T-helper 1 cell (primary cell): ENCODE measurements around the gene DDIAS.
"Not testable (repeated sequence)": the region's sequence is repeated elsewhere in the genome, so short reads cannot be mapped to it uniquely, and the experiment has no call there.

Source experiments
- DNase-seq, 5 donors: peaks; one replicate each; pipeline ENCODE4 v3.0.0-alpha.2; 2012 to 2020
- total RNA-seq, 4 donors: gene quantifications; one replicate each; lab custom pipeline; 2026; lab: John Stamatoyannopoulos, UW

The DDIAS gene, protein sequence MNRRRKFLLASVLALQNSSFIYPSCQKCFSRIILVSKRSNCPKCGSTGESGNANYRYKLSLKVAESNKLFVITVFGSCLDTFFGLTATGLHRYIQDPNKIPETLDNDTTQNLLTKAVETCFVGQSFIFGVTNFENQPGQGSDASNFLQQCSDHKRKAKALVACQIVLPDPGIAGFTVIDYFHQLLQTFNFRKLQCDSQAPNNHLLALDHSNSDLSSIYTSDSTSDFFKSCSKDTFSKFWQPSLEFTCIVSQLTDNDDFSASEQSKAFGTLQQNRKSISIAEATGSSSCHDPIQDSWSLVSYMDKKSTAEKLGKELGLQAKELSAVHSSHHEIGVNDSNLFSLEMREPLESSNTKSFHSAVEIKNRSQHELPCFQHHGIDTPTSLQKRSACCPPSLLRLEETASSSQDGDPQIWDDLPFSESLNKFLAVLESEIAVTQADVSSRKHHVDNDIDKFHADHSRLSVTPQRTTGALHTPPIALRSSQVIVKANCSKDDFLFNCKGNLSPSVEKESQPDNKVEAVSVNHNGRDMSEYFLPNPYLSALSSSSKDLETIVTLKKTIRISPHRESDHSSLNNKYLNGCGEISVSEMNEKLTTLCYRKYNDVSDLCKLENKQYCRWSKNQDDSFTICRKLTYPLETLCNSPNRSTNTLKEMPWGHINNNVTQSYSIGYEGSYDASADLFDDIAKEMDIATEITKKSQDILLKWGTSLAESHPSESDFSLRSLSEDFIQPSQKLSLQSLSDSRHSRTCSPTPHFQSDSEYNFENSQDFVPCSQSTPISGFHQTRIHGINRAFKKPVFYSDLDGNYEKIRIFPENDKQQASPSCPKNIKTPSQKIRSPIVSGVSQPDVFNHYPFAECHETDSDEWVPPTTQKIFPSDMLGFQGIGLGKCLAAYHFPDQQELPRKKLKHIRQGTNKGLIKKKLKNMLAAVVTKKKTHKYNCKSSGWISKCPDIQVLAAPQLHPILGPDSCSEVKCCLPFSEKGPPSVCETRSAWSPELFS
- 0.27 to 2.0 (median 1.2) reads per million in 4 donors for total RNA-seq

DNA sequence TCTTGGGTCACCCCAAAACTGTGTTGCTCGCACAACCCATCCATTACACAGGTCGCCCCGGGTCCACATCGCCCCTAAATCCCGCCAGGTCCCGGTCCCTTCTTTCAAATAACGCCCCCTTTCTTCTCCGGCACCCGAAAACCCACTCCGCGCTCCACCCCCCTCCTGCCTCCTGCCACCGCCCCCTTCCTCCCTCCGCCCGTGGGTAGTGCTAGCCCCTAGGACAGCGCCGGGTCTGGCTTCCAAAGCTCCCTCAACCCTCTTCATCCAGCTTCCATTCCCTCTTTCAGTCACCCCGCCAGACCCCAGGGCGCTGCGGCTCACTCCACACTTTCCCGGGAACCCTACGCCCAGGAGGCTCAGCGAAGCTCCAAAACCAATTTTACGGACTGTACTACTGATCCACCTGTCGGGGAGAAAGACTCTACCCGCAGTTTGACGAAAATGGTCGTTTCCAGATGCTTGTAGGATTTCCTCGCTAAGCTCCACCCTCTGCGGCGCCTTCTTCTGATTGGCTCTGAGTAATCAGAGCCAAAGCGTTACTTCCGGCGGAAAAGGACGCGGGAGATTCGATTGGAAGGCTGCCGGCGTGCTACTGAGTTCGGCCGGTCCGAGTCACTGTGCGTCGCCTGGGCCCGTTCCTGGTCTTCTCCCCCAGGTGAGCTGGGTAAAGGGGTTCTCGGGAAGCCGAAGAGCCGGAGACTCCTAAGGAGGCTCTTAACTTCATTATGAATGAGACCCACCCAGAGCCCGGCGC lies at the start of gene DDIAS:
DDIAS (plus strand) TSS at position 572 of the 757 bp plus-strand sequence. CDS start 13,003 bp downstream, outside the sequence.
- peak; percentile 85 to 97 (median 92) for DNase-seq

DNA sequence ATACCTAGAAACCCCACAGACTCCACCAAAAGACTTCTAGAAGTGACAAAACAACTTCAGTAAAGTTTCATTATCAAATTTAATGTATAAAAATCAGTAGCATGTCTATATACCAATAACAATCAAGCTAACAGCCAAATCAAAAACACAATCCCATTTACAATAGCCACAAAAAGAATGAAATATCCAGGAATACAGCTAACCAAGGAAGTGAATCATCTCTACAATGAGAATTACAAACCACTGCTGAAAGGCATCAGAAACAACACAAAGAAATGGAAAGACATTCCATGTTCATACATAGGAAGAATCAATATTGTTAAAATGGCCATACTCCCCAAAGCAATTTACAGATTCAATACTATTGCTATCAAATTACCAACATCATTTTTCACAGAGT lies 47.3 kb upstream of the DDIAS start:
- no peak for DNase-seq

DNA sequence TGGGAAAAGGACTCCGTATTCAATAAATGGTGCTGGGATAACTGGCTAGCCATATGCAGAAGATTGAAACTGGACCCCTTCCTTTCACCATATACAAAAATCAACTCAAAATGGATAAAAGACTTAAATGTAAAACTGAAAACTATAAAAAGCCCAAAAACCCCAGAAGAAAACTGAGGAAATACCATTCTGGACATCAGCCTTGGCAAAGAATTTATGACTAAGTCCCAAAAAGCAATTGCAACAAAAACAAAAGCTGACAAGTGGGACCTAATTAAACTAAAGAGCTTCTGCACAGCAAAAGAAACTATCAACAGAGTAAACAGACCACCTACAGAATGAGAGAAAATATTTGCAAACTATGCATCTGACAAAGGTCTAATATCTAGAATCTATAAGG lies 46.6 kb upstream of the DDIAS start:
- DNase-seq, result not testable (repeated sequence)

DNA sequence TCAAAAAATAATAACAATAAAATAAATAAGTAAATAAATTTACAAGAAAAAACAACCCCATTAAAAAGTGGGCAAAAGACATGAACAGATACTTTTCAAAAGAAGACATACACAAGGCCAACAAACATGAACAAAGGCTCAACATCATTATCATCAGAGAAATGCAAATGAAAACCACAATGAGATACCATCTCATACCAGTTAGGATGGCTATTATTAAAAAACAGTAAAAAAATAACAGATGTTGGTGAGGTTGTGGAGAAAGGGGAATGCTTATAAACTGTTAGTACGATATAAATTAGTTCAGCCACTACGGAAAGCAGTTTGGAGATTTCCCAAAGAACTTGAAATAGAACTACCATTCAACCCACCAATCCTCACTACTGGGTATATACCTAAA lies 45.9 kb upstream of the DDIAS start:
- DNase-seq, result no peak

DNA sequence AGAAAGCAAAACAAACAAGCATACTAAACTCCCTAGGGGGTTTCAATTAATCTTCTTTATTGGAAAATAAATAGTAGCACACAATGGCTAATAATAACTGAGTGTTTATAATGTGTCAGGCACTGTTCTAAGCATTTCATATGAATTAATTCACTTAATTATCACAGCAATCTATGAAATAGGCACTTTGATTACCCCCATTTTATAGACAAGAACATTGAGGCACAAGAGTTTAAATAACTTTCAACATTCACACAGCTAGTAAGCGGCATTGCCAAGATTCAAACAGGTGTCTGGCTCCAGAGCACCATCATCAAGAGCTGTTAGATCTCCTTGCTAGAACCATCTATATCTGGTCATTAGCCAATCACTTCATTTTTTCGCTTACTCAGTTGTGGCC lies 44.4 kb upstream of the DDIAS start:
- no peak for DNase-seq

DNA sequence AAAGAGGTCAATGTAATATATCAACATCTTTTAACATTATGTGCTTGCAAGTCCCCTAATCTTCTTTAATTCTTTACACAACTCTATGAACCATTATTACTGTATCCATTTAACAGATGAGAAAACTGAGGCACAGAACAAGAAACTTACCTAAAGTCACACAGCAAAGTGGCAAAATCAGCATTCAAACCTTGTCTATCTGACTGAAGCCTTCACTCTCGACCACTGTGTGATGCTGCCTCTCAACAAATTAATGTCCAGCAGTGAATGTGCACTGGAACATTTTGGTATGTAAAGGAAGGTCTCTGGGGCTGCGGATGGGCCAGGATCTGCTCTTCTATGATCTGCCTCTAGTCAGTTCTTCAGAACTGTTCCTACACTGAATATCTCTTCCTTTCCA lies 43.4 kb upstream of the DDIAS start:
- DNase-seq, result no peak

DNA sequence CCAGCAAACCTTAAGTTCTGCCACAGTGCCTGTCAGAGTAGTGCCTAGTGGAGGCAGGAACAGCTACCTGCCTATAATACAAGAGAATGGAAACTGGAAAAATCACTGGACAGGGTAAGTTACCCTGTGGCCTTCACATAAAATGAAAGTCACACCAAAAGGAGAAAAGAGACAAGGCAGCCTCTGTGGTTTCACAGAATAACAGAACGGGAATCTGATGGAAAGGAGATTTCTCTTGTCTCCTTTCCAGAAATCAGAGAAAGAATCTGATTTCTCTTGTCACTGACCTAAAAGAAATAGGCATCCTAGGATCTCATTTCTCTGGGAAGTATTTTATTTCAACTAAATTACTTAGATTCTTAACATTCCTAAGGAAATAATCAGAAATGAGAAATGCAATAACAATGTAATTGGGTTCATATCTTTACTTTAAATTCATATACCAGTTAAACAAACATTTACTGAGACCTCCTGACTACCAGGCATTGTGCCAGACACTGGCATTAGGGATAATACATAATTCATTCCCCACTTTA lies 42.9 kb upstream of the DDIAS start:
- DNase-seq, result no peak

DNA sequence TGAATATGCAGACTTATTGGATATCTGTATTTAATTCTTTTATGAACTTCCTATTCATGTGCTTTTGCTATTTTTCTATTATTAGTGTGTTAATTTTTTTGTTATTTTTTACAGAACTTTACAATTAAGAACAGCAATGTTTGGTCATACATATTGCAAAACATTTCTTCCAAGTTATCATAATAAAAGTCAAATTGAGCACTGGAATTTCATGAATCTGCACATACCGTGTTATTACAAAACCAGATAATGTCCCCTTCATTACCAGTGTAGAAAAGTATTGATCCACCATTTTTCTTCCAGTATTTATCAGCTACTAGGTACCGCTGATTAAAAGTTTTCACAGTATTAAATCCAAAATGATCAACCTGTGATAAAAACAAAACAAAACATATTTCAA lies 41.8 kb upstream of the DDIAS start:
- DNase-seq, result no peak

DNA sequence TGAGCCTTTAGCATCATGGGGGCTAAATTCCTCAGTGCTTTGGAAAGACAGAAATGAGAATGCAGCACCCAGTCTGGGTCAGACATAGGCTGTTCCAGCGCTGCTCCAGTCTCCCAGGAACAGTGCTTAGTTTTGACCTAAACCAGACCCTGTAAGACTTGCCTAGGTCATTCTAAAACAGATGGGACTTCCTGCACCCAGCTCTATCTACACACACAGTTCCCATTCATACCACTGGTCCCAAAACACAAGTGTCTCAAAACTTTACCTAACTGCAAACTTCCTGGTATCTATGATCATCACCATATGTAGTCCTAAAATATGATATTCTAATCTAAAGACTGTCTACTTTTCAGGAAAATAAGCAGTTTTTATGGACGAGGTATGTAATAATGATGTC lies 39.2 kb upstream of the DDIAS start:
- no peak for DNase-seq

DNA sequence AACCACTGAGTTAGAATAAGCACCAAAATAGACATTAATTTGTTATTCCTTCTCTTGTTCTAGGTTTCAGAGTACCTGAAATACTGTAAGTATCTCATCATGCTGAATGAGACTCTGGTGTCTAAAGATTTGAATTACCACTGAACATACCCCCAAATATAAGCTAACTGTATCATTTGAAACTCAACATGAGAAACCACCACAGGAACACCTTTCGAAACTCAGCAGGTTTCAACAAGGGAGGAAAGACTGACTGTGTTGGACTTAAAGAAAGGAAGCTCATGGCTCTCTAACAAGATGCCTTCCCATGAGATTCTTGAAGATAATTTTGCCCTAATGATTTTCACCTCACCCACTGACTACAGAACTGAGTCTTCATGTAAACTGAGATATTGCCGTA lies 38.3 kb upstream of the DDIAS start:
- no peak for DNase-seq

DNA sequence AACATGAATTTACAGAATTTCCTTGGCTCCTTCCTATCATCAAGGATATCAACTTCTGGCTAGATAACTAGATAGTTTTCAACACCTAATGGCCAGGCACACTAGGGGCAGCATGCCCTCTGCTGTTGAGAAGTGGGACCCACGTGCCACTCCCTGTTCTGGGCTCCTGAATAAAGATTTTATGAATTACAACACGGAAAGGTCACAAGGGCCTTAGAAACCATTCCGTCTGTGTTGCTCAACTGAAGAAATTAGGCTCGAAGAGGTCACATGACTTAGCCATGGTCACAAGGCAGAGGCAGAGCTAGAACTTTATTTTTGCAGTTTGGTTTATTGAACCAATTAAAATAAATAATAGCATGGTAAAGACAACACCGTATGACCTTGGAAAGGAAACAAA lies 37.3 kb upstream of the DDIAS start:
- DNase-seq, result peak in 1 of 5 donors; percentile 5

DNA sequence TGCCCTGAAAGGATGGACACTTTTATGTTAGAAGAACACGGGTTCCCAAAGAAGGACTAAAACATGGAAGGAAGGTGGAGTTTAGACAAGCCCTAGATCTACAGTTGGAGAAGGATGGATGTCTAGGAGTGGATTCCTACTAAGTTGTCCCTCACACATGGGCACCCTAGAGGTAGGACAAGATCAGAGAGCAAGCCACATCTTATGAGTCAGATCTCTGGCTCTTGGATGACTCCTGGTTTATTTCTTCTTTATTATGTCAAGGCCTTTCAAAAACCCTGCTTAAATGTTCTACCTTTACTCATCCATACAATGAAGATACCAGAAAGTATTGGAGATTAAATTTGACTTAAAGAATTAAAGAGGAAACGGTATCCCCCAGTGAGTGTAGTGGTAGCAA lies 35.7 kb upstream of the DDIAS start:
- no peak for DNase-seq

DNA sequence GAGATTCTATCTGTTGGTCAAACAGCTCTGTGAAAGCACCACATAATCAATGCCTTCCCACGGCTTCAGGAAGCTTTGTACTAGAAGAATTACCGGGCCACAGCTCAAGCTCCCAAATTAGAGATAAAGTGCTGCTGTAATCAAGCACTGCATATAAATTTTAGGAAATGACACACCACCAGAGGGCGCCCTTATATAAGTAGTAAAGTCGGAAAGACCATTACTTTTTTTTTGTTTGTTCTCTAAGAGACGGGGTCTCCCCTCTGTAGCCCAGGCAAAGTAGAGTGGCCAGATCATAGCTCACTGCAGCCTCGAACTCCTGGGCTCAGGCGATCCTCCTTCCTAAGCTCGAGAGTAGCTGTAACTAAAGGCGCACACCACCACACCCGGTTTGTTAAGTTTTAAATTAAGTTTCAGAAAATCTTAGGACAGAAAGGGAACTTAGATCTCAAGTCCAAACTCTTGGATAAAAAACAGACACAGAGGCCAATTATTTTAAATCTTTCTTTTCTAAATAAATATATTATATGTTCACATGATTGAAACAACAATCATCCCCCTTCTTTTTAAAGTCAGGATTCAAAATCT lies 33.9 kb upstream of the DDIAS start:
- peak; percentile 33 to 82 (median 67) for DNase-seq

DNA sequence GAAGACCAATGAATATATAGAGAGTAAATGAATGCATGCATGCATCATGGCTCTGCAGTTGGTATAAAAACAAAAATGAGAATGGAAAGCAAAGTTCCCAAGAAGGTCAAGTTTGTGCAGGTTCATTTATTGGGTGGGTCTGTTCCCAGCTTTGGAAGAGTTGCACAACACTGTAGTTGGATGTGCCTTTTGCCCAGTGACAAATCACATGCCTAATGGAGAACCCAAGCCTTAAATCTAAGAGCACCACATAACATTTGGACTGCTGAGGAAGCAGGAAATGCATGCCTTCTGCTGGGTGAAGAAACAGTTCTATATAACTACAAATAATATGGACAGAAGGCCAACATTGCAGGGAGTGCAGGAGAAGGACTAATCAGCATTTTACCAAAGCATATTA lies 31.9 kb upstream of the DDIAS start:
- no peak for DNase-seq

DNA sequence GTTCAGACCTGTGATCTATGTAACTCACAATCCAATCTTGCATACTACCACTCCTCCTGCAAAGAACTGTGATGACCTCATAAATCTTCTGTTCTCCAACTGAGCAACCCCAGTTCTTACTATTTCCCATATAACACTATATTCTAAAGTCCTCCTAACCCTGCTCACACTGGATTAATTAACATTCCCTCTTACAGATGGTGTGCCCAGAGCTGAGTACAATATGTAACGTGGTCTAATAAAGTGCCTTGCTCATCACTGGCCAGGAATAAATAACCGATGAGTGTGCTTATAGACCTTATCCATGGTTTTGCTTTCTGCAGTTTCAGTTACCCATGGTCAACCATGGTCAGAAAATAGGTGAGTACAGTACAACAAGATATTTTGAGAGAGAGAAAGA lies 29.9 kb upstream of the DDIAS start:
- DNase-seq, result no peak

DNA sequence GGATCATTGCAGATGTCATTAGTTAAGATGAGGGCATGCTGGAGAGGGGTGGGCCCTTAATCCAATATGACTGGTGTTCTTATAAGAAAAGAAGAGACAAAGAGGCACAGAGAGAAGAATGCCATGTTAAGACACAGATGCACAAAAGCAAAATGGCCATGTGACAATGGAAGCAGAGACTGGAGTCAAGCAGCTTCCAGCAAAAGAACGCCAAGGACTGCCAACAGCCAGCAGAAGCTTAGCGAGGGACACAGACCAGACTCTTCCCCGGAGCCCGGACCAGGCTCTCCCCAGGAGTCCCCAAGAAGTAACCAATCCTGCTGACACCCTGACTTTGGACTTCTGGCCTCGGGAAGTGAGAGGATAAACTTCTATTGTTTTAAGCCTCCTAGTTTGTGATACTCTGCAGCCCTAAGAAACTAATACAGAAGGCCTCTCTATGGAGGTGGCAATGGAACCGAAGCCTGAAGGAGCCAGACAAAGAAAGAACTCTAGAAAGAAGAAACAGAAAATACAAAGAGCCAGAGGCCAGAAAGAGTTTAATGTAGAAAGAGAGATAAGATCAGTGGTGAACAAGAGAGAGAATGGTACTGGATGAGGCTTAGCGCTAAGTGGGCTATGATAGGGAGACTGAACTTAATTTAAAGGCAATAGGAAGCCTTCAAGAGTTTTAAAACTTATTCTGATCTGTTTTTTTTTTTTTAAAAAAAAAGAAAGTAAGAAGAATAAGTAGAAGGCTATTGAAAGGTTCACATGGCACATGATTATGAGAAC lies 29.0 kb upstream of the DDIAS start:
- DNase-seq, result no peak

DNA sequence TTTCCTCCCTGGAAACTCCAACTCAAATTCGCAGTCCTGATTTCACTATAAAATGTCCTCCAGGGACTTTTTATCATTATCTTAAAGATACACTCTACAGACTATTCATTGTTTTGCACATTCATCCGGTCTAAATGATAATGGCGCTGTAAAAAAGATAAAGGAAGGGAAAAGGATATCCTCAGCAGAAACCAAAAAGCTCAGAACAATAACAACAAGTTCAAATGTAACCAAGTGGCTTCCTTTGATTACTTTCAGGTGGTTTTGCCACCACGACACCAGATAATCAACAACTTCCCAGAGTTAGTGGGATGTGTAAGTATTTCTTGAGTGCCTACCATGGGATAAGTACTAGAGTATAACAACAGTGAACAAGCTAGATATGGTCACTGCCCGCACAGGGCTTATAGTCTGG lies 27.6 kb upstream of the DDIAS start:
- DNase-seq, result peak in 1 of 5 donors; percentile 24

DNA sequence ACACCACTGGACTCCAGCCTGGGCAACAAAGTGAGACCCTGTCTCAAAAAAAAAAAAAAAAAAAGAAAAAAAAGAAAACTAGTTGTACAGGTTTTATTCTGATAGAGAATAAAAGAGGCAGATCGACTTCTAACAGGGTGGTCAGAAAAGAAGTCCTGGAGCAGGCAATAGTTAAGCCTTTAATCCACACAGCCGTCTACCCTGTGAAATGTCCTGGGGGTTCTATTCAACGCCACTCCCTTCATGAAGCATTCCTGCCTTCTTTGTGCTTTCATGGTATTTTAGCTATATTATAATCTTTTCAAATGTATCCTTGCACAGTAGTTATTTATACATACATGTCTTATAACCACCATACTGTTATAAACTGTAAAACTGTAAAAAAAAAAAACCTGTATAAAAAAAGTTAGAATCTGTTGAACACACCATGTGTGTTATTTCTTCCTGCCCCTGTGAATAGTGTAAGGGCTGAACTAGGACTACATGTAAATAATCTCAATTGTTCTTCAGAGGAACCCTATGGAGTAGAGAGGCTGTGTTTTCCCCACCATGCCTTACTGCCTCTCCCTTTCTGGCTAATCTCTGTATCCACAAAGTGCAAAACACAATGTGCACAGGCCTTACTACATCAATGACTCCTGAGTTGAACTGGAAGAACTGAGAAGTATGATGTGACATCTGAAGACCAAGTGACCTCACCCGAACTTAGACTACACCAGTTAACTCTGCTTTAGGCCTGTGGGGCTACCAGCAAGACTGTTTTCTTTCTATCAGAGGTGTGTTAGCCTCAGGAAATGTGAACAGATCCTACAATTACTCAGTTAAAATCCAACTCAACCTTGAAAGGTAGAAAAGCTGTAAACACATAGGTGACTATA lies 26.7 kb upstream of the DDIAS start:
- no peak for DNase-seq

DNA sequence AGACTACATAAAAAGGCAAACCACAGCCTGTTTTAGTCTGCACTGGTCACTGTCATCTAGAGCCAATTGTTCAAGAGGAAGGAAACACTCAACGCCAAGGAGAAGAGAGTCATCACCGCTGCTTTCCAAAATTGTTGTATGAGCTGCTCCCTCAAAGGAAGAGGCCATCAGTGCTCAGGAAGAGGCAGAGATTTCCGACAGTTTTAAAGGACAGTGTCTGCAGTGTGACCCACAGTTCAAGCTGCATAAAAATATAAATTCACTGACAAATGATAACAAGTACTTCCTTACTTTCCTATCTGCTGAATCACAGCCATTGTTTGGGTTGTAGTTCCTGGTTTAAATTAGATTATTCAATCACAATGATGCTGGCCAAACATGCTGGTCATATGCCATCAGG lies 17.7 kb upstream of the DDIAS start:
- DNase-seq, result no peak
